LNCaP clone FGC (cell line): ENCODE data around the gene TPD52L2.

ENCODE experiments used
- DNase-seq: peaks from one replicate; pipeline ENCODE4 v3.0.0-alpha.2; 2011; ENCODE audit warnings: low read depth
- H3K4me3 ChIP-seq: 2 replicates; pipeline ENCODE4 v1.5.1; 2011; ENCODE audit warnings: mild to moderate bottlenecking, low read depth, low read length, control low read depth
- TF ChIP-seq, protein P1 (sequence below): IDR thresholded peaks from 2 replicates; pipeline ENCODE4 v1.5.1; 2012; ENCODE audit warnings: mild to moderate bottlenecking; ENCODE audit not compliant: control insufficient read depth, insufficient read depth; ENCODE audit errors: extremely low read depth

TPD52L2 gene

DNA sequence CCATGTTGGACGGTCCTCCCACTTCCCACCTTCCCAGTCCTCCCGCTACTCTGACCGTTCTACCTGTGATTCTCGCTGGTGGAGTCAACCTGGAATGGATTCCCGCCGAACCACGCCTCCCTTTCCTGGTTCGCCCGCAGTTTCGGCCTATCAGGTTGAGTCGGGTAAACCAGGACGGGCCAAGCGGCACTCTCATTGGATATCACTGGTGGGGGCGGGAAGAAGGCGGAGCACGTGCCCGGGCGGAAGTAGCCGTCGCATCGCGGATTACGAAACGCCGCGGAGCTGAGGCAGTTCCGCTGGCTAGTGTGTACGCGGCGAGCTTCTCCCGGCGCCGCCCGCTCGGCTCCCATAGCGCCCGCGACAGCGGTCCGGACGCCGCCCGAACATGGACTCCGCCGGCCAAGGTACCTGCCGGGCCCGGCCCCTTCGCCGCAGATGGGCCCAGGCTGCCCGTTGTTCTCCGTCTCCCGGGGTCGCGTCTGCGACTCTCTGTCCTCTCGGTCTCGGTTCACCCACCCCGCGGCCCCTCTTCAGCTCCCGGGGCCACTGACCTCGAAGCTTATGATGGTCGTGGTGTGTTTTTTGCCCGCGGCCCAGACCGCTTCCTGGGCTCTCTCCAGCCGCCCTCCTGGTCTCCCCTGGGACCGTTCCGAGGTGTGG lies at the start of gene TPD52L2:
TSS of gene TPD52L2 (plus strand) at position 293 of the 663 bp plus-strand sequence. CDS start at position 389, 96 bp downstream.
- DNase-seq = peak; percentile 99

DNA sequence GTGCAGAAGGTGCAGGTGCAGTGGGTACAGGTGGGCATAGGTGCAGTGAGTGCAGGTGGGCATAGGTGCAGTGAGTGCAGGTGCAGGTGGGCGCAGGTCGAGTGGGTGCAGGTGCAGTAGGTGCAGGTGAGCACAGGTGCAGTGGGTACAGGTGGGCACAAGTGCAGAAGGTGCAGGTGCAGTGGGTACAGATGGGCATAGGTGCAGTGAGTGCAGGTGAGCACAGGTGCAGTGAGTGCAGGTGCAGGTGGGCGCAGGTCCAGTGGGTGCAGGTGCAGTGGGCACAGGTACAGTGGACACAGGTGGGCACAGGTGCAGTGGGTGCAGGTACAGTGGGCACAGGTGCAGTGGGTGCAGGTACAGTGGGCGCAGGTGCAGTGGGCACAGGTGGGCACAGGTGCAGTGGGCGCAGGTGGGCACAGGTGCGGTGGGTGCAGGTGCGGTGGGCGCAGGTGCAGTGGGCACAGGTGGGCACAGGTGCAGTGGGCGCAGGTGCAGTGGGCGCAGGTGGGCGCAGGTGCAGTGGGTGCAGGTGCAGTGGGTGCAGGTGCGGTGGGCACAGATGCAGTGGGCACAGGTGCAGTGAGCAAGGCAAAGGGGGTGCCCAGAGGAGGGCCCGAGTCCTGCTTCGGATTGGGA lies 49.3 kb upstream of the TPD52L2 start:
- TF ChIP-seq, protein P1, sequence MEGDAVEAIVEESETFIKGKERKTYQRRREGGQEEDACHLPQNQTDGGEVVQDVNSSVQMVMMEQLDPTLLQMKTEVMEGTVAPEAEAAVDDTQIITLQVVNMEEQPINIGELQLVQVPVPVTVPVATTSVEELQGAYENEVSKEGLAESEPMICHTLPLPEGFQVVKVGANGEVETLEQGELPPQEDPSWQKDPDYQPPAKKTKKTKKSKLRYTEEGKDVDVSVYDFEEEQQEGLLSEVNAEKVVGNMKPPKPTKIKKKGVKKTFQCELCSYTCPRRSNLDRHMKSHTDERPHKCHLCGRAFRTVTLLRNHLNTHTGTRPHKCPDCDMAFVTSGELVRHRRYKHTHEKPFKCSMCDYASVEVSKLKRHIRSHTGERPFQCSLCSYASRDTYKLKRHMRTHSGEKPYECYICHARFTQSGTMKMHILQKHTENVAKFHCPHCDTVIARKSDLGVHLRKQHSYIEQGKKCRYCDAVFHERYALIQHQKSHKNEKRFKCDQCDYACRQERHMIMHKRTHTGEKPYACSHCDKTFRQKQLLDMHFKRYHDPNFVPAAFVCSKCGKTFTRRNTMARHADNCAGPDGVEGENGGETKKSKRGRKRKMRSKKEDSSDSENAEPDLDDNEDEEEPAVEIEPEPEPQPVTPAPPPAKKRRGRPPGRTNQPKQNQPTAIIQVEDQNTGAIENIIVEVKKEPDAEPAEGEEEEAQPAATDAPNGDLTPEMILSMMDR = no peak
- DNase-seq = no peak
- H3K4me3 ChIP-seq = no peak overlapping the region

More for the DNA sequence above, at the start of gene TPD52L2:
- TF ChIP-seq, protein P1 = no peak
- peak within 1 kb of the TSS; percentile 85 for H3K4me3 ChIP-seq

DNA sequence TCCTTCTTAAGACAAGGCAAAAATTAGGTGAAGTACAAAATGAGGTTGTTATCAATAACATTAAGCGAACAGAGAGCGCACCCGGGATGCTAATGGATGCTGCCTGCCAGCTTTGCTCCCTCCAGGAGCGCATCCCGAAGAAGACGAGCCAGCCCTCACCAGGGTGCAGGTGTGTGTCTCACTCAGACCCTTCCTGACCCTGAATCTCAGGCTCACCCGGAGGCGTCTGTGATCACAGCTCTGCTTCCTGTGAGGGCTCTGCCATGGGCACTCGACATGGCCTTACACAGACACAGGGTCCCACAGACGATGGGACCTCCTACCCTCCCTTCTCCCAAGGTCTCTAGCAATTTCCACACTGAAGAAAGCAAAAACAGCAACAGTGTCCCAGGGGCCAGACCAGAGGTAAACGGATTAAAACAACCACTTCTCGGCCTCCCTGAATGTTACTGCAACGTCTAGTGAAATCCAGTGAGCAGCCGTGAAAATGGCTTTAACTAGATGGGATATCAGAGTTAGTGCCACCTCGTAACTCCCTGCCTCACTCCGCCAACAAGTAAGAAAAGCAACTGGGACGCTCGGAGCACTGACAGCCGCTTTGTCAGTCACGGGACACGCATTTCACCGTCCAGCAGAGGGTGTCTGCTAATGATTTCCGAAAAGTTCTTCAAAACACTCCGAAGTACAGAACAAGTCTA lies 45.7 kb upstream of the TPD52L2 start:
- DNase-seq = no peak
- no peak overlapping the region for H3K4me3 ChIP-seq
- TF ChIP-seq, protein P1 = peak; percentile 8; the same call in 1 of the 2 replicates

DNA sequence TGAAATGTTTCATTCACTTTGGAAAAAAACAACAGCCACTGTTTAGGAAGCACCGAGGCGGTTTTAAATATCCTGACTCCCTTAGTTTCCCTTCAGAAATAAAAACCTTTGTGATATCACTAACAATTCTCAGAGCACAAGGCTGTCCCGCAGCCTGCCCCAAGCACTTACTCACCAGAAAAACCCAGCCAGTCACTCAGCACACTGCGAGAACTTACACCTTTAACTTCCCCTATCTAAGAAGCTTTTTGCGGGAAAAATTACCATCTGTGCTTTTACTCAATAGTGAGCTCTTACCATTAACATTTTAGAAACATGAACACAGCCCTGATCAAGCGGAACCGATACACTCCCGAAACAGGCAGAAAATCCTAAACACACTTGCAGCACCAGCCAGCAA lies 43.3 kb upstream of the TPD52L2 start:
- no peak for DNase-seq
- TF ChIP-seq, protein P1 = no peak
- H3K4me3 ChIP-seq = no peak overlapping the region

DNA sequence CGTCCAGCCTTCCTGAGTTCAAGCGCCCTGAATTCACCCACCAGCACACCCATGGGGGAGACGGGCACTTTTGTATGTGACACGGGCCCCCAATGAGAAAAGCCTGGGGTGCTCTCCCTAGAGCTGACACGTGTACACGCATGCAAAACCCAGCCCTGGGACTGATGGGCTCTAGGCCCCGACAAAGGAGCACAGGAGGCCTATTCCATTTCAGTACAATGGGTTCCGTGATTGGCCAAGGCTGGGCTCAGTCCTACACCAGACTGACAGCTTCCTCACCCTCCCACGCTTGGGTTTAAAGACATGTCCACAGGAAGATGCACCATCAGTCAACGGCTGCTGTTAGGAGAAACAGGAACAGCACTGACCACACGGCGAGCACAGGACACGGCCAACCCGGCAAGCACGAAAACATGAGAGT lies 42.8 kb upstream of the TPD52L2 start:
- no peak overlapping the region for H3K4me3 ChIP-seq
- DNase-seq = no peak
- TF ChIP-seq, protein P1 = no peak

DNA sequence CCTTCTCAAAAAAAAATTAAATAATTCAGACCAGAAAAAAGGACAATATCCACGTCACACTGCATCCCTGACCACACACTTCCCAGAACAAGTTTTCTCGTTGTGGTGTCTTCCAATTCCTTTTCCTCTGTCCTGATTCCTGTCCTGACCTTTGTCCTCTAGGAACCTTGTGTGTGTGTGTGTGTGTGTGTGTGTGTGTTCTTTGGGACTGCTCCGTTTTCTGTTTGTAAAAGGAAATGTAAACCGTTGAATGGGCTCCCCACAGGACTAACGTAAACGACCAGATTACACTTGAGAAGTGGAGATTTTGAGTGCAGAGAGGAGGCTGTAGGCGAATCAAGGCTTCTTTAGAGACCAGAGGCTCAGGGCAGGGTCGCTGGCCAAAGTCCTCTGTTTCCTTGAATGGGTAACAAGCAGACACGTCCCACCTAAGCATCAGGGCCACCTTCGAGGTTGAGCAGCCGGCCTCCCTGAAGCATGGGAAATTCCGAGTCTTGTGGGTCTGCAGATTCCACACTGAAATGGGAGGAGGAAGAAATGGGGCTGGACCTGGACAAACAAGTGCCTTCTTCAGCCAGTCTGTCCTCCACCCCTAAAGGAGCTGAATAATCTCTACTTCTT lies 41.3 kb upstream of the TPD52L2 start:
- no peak for DNase-seq
- H3K4me3 ChIP-seq = no peak overlapping the region
- TF ChIP-seq, protein P1 = no peak
